ENCODE measurements around the gene FRMPD4. TPM values are rescaled to one million over a fixed set of nuclear protein-coding genes. Genes with fewer than 3 reads are reported as not detected.

FRMPD4 gene
- total and polyA plus RNA-seq, 10 donors: not detected

GRCh38 chrX:12709047-12709446 lies 570.8 kb downstream of the FRMPD4 start:
- no peaks in the 10 kb centered on the region for H3K9me3 ChIP-seq
- DNase-seq: no peak
- TF ChIP-seq POLR2AphosphoS5 (IDR thresholded peaks at IDR 0.05): no peak
- TF ChIP-seq CTCF (IDR thresholded peaks at IDR 0.05 in 8 of 11, conservative IDR thresholded peaks at IDR 0.05 in 3 of 11): no peak
- TF ChIP-seq POLR2A (IDR thresholded peaks at IDR 0.05): no peak
- WGBS, 5 donors: 48 to 97% (median 89%) methylated on average over 8 to 9 of the region's 9 CpGs
- H3K27ac ChIP-seq: no peak overlapping the region
- H3K36me3 ChIP-seq: no peaks in the 10 kb centered on the region
- peaks cover 0 to 5% (median 0%) of the 10 kb centered on the region in 7 donors for H3K27me3 ChIP-seq (replicated peaks in 1 of 7)
- no peaks in the 10 kb centered on the region for H3K4me1 ChIP-seq
- no peak overlapping the region for H3K4me3 ChIP-seq
- intact Hi-C loops (cut with DNase I; ENCODE audit: low total_unique reads): no loop called here

GRCh38 chrX:12711435-12712040 lies 573.3 kb downstream of the FRMPD4 start:
- H3K4me3 ChIP-seq: no peak overlapping the region
- intact Hi-C loops (cut with DNase I; ENCODE audit: low total_unique reads): no loop called here
- no peak for DNase-seq
- H3K27ac ChIP-seq: no peak overlapping the region
- H3K27me3 ChIP-seq (replicated peaks in 1 of 7): peaks cover 0 to 5% (median 0%) of the 10 kb centered on the region in 7 donors
- H3K36me3 ChIP-seq: no peaks in the 10 kb centered on the region
- no peaks in the 10 kb centered on the region for H3K9me3 ChIP-seq
- TF ChIP-seq CTCF (IDR thresholded peaks at IDR 0.05 in 8 of 11, conservative IDR thresholded peaks at IDR 0.05 in 3 of 11) (no peak), POLR2AphosphoS5 (IDR thresholded peaks at IDR 0.05) (no peak)
- H3K4me1 ChIP-seq: no peaks in the 10 kb centered on the region
- 13 to 30% (median 19%) methylated on average over 4 of the region's 4 CpGs for WGBS, 5 donors

DNA sequence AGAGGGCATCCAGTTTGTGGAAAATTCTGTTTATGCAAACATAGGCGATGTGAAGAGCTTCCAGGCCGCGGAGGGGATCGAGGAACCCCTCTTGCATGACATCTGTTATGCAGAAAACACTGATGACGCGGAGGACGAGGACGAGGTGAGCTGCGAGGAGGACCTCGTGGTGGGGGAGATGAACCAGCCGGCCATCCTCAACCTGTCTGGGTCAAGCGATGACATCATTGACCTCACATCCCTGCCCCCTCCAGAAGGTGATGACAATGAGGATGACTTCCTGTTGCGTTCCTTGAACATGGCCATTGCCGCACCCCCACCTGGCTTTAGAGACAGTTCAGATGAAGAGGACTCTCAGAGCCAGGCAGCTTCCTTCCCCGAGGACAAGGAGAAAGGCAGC lies 578.3 kb downstream of the FRMPD4 start:
- H3K4me1 ChIP-seq: no peaks in the 10 kb centered on the region
- TF ChIP-seq POLR2AphosphoS5 (IDR thresholded peaks at IDR 0.05) (no peak), POLR2A (IDR thresholded peaks at IDR 0.05) (no peak), CTCF (IDR thresholded peaks at IDR 0.05 in 8 of 11, conservative IDR thresholded peaks at IDR 0.05 in 3 of 11) (no peak)
- H3K4me3 ChIP-seq: no peak overlapping the region
- H3K36me3 ChIP-seq: no peaks in the 10 kb centered on the region
- H3K9me3 ChIP-seq: no peaks in the 10 kb centered on the region
- H3K27ac ChIP-seq: no peak overlapping the region
- H3K27me3 ChIP-seq (replicated peaks in 1 of 7): peaks cover 0 to 9% (median 0%) of the 10 kb centered on the region in 7 donors
- no peak for DNase-seq
- intact Hi-C loops (cut with DNase I; ENCODE audit: low total_unique reads): no loop called here
- 81 to 95% (median 93%) methylated on average over 12 to 15 of the region's 15 CpGs for WGBS, 5 donors

GRCh38 chrX:12719837-12720236 lies 581.6 kb downstream of the FRMPD4 start:
- Histone ChIP-seq H3K36me3 (no peaks in the 10 kb centered on the region), H3K27me3 (replicated peaks in 1 of 7) (peaks cover 0 to 9% (median 0%) of the 10 kb centered on the region in 7 donors), H3K4me1 (no peaks in the 10 kb centered on the region), H3K27ac (no peak overlapping the region), H3K4me3 (no peak overlapping the region), H3K9me3 (no peaks in the 10 kb centered on the region)
- intact Hi-C loops (cut with DNase I; ENCODE audit: low total_unique reads): no loop called here
- no peak for TF ChIP-seq POLR2A (IDR thresholded peaks at IDR 0.05)
- TF ChIP-seq CTCF (IDR thresholded peaks at IDR 0.05 in 8 of 11, conservative IDR thresholded peaks at IDR 0.05 in 3 of 11): no peak
- no peak for TF ChIP-seq POLR2AphosphoS5 (IDR thresholded peaks at IDR 0.05)
- DNase-seq: no peak
